Endothelial cell of umbilical vein (primary cell): ENCODE data around the gene CAMK2N1. TPM values are rescaled to one million over a fixed set of nuclear protein-coding genes. Genes with fewer than 3 reads are reported as not detected.

ENCODE experiments used
- BruUV-seq: library from RNA; stranded (reverse); fragments of 400-500 nt; replicated peaks from 2 replicates; lab custom pipeline; 2021; lab: Mats Ljungman, UMichigan
- CTCF ChIA-PET: fragments of 300-600, 350-600 bp; sonication (Branson Sonifier 250); formaldehyde crosslinking; loops from one replicate; lab custom pipeline; 2021; ENCODE audit warnings: antibody characterized with exemption, inconsistent platforms; lab: Charles Lee
- POLR2A ChIA-PET: fragments of 300-600, 350-600 bp; sonication (Branson Sonifier 250); formaldehyde crosslinking; loops from one replicate; lab custom pipeline; 2021; ENCODE audit warnings: antibody characterized with exemption, inconsistent platforms; lab: Charles Lee
- DNase-seq: peaks from one replicate; pipeline ENCODE4 v3.0.0-alpha.2; 2011; ENCODE audit warnings: low read depth, low spot score
- FAIRE-seq: peaks from 2 replicates; lab custom pipeline; 2011; peaks lifted over from hg19 to GRCh38; lab: Jason Lieb, UNC
- H2AFZ ChIP-seq: 2 replicates; pipeline ENCODE4 v1.6.0; 2012; ENCODE audit warnings: low read depth, low read length, control low read depth, inconsistent platforms
- H3K27ac ChIP-seq: 2 replicates; pipeline ENCODE4 v1.5.1; 2011; ENCODE audit warnings: low read depth, mild to moderate bottlenecking, control low read depth, low read length, moderate library complexity; ENCODE audit not compliant: insufficient read depth
- H3K27me3 ChIP-seq, 2 experiments: 2 replicates each; pipeline versions ENCODE4 v1.6.0 to v1.6.1; 2011; ENCODE audit warnings: low read length in 2 of 2, mixed read lengths in 1 of 2; ENCODE audit not compliant: control insufficient read depth in 2 of 2, insufficient read depth in 2 of 2
- H3K36me3 ChIP-seq, 2 experiments: 2 replicates in 1 of 2; 3 replicates in 1 of 2; pipeline ENCODE4 v1.5.1; 2011; ENCODE audit warnings: low read length in 2 of 2, mild to moderate bottlenecking in 1 of 2, moderate library complexity in 1 of 2; ENCODE audit not compliant: control insufficient read depth in 2 of 2, insufficient read depth in 2 of 2; ENCODE audit errors: extremely low read depth in 1 of 2
- H3K4me1 ChIP-seq: 3 replicates; pipeline ENCODE4 v1.5.1; 2011; ENCODE audit warnings: mild to moderate bottlenecking, low read length; ENCODE audit not compliant: control insufficient read depth, insufficient read depth; ENCODE audit errors: extremely low read depth
- H3K4me2 ChIP-seq: 2 replicates; pipeline ENCODE4 v1.6.1; 2011; ENCODE audit warnings: low read length, control low read depth, mixed read lengths; ENCODE audit not compliant: insufficient read depth
- H3K4me3 ChIP-seq, 3 experiments: fragments of 200-600 bp in 1 of 3; sonication (generic), shearing (Covaris generic) in 1 of 3; replicated peaks in 1 of 3; 2 replicates each; pipeline ENCODE4 v1.5.1; 2011 to 2016; ENCODE audit warnings: control low read depth in 3 of 3, low read length in 3 of 3, mild to moderate bottlenecking in 2 of 3, inconsistent platforms in 1 of 3, low read depth in 1 of 3, moderate library complexity in 1 of 3; ENCODE audit not compliant: insufficient read depth in 1 of 3
- H3K79me2 ChIP-seq: 2 replicates; pipeline ENCODE4 v1.6.0; 2012; ENCODE audit warnings: low read length, inconsistent platforms; ENCODE audit not compliant: control insufficient read depth, insufficient read depth
- H3K9ac ChIP-seq: replicated peaks from 2 replicates; pipeline ENCODE3; 2011; ENCODE audit warnings: low read length, control low read depth; ENCODE audit not compliant: insufficient read depth; ENCODE audit errors: extremely low read depth
- H3K9me1 ChIP-seq: replicated peaks from 3 replicates; pipeline ENCODE4 v1.6.0; 2011; ENCODE audit warnings: mild to moderate bottlenecking, low read length; ENCODE audit not compliant: control insufficient read depth, insufficient read depth; ENCODE audit errors: extremely low read depth
- H3K9me3 ChIP-seq: replicated peaks from 2 replicates; pipeline ENCODE4 v1.5.1; 2012; ENCODE audit warnings: low read length, inconsistent platforms; ENCODE audit not compliant: control insufficient read depth, insufficient read depth
- H4K20me1 ChIP-seq: replicated peaks from 2 replicates; pipeline ENCODE3; 2011; ENCODE audit warnings: mild to moderate bottlenecking, low read length; ENCODE audit not compliant: control insufficient read depth, insufficient read depth; ENCODE audit errors: extremely low read depth
- CTCF ChIP-seq, 2 donors: IDR thresholded peaks; 1 replicate in 1 of 2; 2 replicates in 1 of 2; pipeline ENCODE4 v1.5.1; 2011; ENCODE audit warnings: low read length in 2 of 2, mild to moderate bottlenecking in 2 of 2, moderate library complexity in 2 of 2, control low read depth in 1 of 2, inconsistent platforms in 1 of 2, low read depth in 1 of 2; ENCODE audit not compliant: insufficient read depth in 1 of 2; ENCODE audit errors: extremely low read depth in 1 of 2
- EZH2 ChIP-seq: IDR thresholded peaks from 2 replicates; pipeline ENCODE4 v1.6.1; 2012; ENCODE audit warnings: borderline replicate concordance, low read depth, mild to moderate bottlenecking, moderate library complexity, low read length, inconsistent platforms; ENCODE audit not compliant: severe bottlenecking
- FOS ChIP-seq: IDR thresholded peaks from 2 replicates; pipeline ENCODE4 v1.6.1; 2011; ENCODE audit warnings: mild to moderate bottlenecking, low read length, moderate library complexity, borderline replicate concordance; ENCODE audit not compliant: insufficient read depth
- GATA2 ChIP-seq: IDR thresholded peaks from 2 replicates; pipeline ENCODE4 v1.7.0; 2011; ENCODE audit warnings: low read depth, mild to moderate bottlenecking, moderate library complexity, mixed read lengths, low read length; ENCODE audit not compliant: insufficient read length, insufficient read depth
- JUN ChIP-seq: IDR thresholded peaks from 2 replicates; pipeline ENCODE4 v1.6.1; 2011; ENCODE audit warnings: borderline replicate concordance, low read depth; ENCODE audit not compliant: insufficient read length, insufficient read depth
- MAX ChIP-seq: IDR thresholded peaks from 2 replicates; pipeline ENCODE4 v1.6.1; 2011; ENCODE audit not compliant: insufficient read depth, insufficient read length
- MYC ChIP-seq: IDR thresholded peaks from one replicate; pipeline ENCODE4 v1.6.1; 2011; ENCODE audit warnings: mild to moderate bottlenecking, low read depth, low read length
- POLR2A ChIP-seq: IDR thresholded peaks from 2 replicates; pipeline ENCODE4 v1.6.1; 2012; ENCODE audit warnings: low read depth, mild to moderate bottlenecking, control low read depth, low read length
- POLR2AphosphoS5 ChIP-seq: IDR thresholded peaks from 2 replicates; pipeline ENCODE4 v1.6.1; 2012; ENCODE audit warnings: low read depth, mild to moderate bottlenecking, control low read depth, low read length, moderate library complexity; ENCODE audit not compliant: insufficient read depth
- dilution Hi-C: fragments of 300-500 bp; cut with MboI; formaldehyde crosslinking; loops from one replicate; pipeline ENCODE4 v1.15.0; 2019; ENCODE audit warnings: low sequenced_read_pairs; ENCODE audit not compliant: extremely low pct_ligation_motif_present
- intact Hi-C: fragments of 100-400 bp; cut with micrococcal nuclease; formaldehyde crosslinking; loops from one replicate; pipeline ENCODE4 v1.10.0; 2022
- polyA plus RNA-seq, 4 experiments: library from polyadenylated mRNA; depleted of rRNA in 3 of 4; stranded (reverse) in 3 of 4; unstranded in 1 of 4; fragments of >200 nt; gene quantifications; 2 replicates each; pipeline versions ENCODE4 v1.2.1 to v1.2.3, GENCODE V29; 2011 to 2012; ENCODE audit warnings: missing spikeins in 1 of 4
- total RNA-seq: library from RNA; stranded (reverse); gene quantifications from 2 replicates; pipeline ENCODE4 v1.2.3, GENCODE V29; 2021

The CAMK2N1 gene
- total and polyA plus RNA-seq, 2 donors (not counting 3 experiments of a cell fraction or from before 2014, with no cell fraction given): 3.3 to 18.3 TPM

- H3K9me3 ChIP-seq: no peaks in the 10 kb centered on the region
- BruUV-seq: no TSS peak
- no peak overlapping the region for H3K4me2 ChIP-seq
- H3K4me3 ChIP-seq: no peak overlapping the region
- no peaks in the 10 kb centered on the region for H3K79me2 ChIP-seq
- POLR2A ChIA-PET: no interaction called here
- dilution Hi-C loops: no loop called here
- no peak for TF ChIP-seq GATA2
- TF ChIP-seq FOS: no peak
- peak; percentile 62 for DNase-seq
- peaks cover 2 to 3% of the 10 kb centered on the region in 2 experiments for H3K27me3 ChIP-seq
- peaks cover 5% of the 10 kb centered on the region for H3K4me1 ChIP-seq
- no peaks in the 10 kb centered on the region for H4K20me1 ChIP-seq
- H3K27ac ChIP-seq: no peak overlapping the region
- intact Hi-C loops: no loop called here
- H3K9ac ChIP-seq: no peak overlapping the region
- peak; percentile 83 for FAIRE-seq
- no peaks in the 10 kb centered on the region for H3K9me1 ChIP-seq
- peak overlapping the region; percentile 42 for H2AFZ ChIP-seq
- H3K36me3 ChIP-seq: no peaks in the 10 kb centered on the region
- CTCF ChIA-PET: interaction anchor here (0.9 to 1.6 kb wide), 2 partner anchors 19 to 21 kb away, joined by 3 to 6 read pairs; no protein-coding TSS in a partner anchor
Observed at GRCh38 chr1:20472860-20473711, 12.9 kb downstream of the CAMK2N1 start.

GRCh38 chr1:20472121-20472520 lies 13.9 kb downstream of the CAMK2N1 start:
- FAIRE-seq (no peak), DNase-seq (no peak)
- ChIA-PET POLR2A (no interaction called here), CTCF (interaction anchor here (4.4 kb wide), 1 partner anchor 21 kb away, joined by 30 read pairs; no protein-coding TSS in a partner anchor)
- intact Hi-C loops (no loop called here), dilution Hi-C loops (no loop called here)
- H3K4me1 ChIP-seq: peaks cover 5% of the 10 kb centered on the region
- TF ChIP-seq POLR2A (no peak), POLR2AphosphoS5 (no peak), FOS (no peak), CTCF (IDR thresholded peaks at IDR 0.05; ENCODE audit: extremely low read depth in 1 of 2, insufficient read depth in 1 of 2, low read depth in 1 of 2, low read length in 2 of 2) (no peak), GATA2 (no peak), JUN (no peak), MYC (no peak), EZH2 (no peak), MAX (no peak)
- H3K9me1 ChIP-seq: no peaks in the 10 kb centered on the region
- H3K4me2 ChIP-seq: no peak overlapping the region
- H2AFZ ChIP-seq: no peak overlapping the region
- H3K27ac ChIP-seq: no peak overlapping the region
- no peaks in the 10 kb centered on the region for H4K20me1 ChIP-seq
- no TSS peak for BruUV-seq
- no peak overlapping the region for H3K4me3 ChIP-seq
- no peaks in the 10 kb centered on the region for H3K79me2 ChIP-seq
- H3K9me3 ChIP-seq: no peaks in the 10 kb centered on the region
- no peak overlapping the region for H3K9ac ChIP-seq
- peaks cover 2 to 3% of the 10 kb centered on the region in 2 experiments for H3K27me3 ChIP-seq
- no peaks in the 10 kb centered on the region for H3K36me3 ChIP-seq
